Endothelial cell of coronary artery (primary cell): ENCODE data around the gene RABGEF1. TPM values are rescaled to one million over a fixed set of nuclear protein-coding genes. Genes with fewer than 3 reads are reported as not detected.

Experiments used
- total RNA-seq: library from RNA; depleted of rRNA; stranded (reverse); fragments of >200 nt; gene quantifications from 2 replicates; pipeline ENCODE4 v1.2.3, GENCODE V29; 2014

Gene RABGEF1
- 15.1 and 22.6 TPM in 2 replicates for total RNA-seq

DNA sequence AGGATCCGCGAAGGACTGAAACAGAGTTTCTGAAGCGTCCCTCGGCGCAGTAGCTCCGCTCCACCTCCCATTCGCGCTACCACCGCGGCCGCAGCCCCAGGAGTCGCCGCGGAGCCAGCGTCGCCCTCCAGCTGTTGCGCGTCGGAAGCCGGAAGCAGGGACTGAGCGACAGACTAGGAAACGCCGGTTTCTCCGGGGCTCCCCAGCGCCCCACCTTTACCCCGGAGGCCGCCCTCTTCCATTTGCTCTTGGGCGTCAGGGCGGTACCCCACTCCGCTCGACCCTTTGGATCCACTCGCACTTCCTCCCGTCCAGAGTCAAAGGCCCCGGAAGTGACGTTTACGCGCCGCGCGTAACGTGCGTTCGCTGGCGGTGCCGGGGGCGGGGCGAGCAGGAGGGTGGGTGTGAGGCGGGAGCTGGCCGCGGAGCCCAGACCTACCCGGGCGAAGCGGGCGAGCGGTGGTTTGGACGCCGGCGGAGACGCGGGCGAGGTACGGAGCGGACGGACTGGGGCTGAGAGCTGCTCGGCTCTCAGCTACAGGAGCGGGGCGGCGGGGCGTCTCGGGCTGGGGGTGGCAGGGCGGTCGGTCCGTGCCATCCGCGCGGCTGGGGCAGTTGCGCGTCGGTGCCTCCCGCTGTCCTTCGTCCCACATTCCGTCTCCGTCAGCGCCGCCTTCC, at the start of gene RABGEF1:
Gene RABGEF1 (plus strand): TSS at position 432 of the 678 bp plus-strand sequence. CDS start 31,167 bp downstream, outside the sequence.

Other genes starting within 250 kb of the RABGEF1 start
- 4.1 and 6.1 TPM in 2 replicates for gene KCTD7, start 111.9 kb upstream of the RABGEF1 start, total RNA-seq
- gene TMEM248, start 180.5 kb downstream of the RABGEF1 start, total RNA-seq, result 51.6 and 59.0 TPM in 2 replicates